ENCODE measurements around the gene NF1.

NF1 gene

DNA sequence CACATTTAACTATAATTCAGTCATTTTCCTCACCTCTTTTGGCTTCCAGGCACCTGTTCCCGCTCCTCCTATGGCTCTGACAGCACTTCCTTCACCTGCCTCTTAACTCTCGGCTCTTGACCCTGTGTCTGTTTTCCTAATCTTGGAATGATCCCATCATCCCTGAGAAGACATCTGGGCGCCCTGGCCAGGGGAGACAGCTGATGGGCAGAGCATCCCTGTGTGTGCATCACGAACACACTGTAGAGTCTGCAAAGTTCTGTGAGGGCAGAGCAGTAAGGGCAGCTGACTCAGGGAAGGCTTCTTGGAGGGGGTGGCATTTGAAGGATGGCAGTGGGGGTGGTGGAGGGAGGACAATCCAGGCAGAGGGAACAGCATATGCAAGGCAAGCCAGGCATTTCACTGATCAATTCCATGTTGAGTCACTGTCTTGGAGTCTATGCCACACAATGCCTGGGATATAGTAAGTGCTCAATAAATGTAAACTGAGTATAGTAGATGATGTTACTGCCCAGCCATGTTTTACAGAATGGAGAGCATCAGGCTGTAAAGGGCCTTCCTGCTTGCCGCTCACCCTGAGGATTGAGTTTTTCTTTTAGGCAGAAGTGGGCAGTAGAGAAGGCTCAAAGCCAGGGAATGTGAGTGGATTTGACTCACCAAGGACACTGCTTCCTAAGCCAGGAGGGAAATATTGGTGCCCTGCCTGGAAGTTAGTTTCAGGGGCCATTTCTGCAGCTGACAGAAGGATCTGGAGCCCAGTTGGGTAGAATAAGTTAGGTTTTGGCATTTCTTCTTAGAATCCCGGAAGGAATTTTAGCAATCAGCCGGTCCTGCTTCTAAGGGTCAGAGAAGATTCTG lies 290.9 kb downstream of the NF1 start:
- DNase-seq (ENCODE audit: low read depth in 2 of 2) = no peak

DNA sequence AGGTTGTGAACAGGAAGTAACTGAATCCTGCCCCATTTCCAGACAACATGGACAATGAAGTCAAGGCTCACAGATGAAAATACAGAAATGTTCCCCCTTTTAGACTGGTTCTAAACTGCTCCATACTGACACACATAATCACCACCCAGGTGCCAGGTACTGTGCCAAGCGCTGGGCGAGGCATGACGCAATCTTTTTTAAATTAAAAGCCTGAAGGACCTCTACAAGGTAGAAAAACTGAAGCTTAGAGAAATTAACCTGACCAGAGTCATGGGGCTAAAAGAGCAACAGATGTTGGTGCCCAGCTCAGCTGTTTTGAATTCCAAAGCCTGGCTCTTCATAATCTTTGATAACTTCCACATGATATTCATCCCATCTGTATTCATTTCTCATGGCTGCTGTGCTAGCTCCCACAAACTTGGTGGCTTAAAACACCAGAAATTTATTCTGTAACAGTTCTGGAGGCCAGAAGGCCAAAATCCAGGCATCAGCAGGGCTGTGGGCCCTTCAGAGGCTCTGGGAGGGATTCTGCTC lies 291.8 kb downstream of the NF1 start:
- DNase-seq (ENCODE audit: low read depth in 2 of 2) = no peak

DNA sequence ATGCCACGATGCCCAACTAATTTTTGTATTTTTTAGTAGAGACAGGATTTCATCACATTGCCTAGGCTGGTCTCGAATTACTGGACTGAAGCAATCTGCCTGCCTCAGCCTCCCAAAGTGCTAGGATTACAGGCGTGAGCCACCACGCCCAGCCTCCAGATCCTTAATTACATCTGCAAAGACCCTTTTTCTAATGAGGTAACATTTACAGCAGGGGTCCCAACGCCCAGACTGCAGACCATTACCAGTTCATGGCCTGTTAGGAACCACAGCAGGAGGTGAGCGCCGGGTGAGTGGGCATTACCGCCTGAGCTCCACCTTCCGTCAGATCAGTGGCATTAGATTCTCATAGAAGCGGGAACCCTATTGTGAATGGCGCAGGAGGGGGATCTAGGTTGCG lies 292.7 kb downstream of the NF1 start:
- no peak for DNase-seq (ENCODE audit: low read depth in 2 of 2)

DNA sequence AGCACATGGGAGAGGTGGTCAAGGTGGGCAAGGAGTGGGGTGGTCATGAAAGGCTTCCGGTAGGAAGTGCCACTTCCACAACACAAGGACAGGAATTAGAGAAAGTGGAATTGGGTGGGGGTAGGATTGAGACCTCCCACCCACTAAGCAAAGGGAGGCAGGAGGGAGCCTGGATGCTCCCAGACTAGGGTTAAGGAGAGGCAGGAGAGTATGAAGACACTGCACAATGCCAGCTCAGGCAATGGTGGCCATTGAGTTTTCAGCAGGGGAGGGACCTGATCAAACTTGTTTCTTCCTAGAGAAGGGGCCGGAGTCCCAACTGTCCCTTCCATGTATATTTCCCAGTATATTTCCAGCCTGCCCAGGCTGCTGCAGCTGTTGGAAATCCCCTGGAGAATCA lies 293.6 kb downstream of the NF1 start:
- DNase-seq (ENCODE audit: low read depth in 2 of 2) = no peak

GRCh38 chr17:31388770-31389656 lies 294.2 kb downstream of the NF1 start:
- DNase-seq (ENCODE audit: low read depth in 2 of 2) = peak; percentile 10 to 33

- no peak for DNase-seq (ENCODE audit: low read depth in 2 of 2)
Measured at GRCh38 chr17:31389657-31390381, 295.0 kb downstream of the NF1 start.

DNA sequence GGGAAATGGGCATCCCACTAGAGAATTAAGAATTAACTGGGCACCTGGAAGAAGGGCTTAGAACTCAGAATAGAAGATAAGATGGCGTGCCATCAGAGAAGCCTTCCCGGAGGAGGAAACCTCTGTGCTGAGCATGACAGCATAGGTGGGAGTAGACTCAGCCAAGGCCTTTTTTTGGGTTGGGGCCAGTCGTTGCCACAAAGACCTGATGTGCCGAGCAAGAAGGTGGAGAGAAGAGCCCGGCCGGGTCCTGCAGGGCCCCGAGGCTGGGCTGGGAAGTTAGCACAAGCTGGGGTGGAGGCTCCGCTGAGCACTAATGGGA lies 295.6 kb downstream of the NF1 start:
- no peak for DNase-seq (ENCODE audit: low read depth in 2 of 2)

DNA sequence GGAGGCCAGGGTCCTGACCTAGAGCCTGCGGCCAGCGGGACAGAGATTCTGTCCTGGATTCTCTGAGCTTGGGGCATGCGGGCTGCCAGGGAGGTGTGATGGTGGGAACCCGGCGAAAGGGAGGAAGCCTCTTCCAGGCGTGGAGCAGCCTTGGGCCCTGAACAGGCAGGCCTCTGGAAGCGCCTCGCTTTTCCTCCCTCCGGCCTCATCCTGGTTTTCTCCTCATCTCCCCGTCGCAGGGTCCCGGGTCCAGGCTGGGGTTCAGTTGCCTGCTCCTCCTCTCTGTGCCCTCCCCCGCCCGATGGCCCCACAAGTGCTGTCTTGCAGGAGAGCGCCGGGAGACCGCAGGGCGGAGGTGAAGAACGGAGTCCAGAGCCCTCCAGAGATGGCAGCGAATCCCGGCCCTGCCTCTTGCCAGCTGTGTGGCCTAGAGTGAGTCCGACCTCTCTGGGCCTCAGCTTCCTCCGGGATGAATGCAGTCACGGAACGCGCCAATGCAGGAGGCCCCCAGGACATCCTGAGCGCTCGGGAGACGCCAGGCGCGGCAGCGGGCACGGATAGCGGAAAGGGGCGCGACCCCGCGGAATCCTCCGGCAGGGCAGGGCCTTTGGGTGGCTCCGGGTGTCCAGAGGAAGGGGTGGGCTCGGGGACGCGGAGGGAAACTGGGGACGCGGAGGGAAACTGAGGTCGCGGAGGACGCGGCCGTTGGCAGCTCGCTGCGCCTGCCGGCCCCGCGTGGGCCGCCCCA lies 296.1 kb downstream of the NF1 start:
- no peak for DNase-seq (ENCODE audit: low read depth in 2 of 2)

DNA sequence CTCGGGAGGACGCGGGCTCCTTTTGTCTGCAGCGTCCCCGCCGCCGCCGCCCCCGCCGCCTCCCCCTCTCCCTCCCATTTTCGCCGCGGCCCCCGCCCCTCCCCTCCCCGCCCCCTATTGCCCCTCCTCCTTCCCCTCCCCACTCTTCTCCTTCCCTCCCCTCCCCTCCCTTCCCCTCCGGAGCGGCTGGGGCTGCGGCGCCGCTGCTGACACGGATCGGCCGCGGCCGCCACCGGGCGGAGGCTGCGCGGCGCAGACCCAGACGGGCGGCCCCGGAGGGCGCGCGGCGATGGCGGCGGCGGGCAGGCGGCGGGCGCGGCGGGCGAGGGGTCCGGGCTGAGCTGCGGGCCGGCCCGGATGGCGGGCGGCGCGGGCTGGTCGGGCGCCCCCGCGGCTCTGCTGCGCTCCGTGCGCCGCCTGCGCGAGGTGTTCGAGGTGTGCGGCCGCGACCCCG lies 296.7 kb downstream of the NF1 start, which contains the start of gene RAB11FIP4:
TSS of gene RAB11FIP4 (plus strand) at position 180 of the 454 bp plus-strand sequence. CDS start at position 358, 178 bp downstream.
- DNase-seq (ENCODE audit: low read depth in 2 of 2) = no peak

DNA sequence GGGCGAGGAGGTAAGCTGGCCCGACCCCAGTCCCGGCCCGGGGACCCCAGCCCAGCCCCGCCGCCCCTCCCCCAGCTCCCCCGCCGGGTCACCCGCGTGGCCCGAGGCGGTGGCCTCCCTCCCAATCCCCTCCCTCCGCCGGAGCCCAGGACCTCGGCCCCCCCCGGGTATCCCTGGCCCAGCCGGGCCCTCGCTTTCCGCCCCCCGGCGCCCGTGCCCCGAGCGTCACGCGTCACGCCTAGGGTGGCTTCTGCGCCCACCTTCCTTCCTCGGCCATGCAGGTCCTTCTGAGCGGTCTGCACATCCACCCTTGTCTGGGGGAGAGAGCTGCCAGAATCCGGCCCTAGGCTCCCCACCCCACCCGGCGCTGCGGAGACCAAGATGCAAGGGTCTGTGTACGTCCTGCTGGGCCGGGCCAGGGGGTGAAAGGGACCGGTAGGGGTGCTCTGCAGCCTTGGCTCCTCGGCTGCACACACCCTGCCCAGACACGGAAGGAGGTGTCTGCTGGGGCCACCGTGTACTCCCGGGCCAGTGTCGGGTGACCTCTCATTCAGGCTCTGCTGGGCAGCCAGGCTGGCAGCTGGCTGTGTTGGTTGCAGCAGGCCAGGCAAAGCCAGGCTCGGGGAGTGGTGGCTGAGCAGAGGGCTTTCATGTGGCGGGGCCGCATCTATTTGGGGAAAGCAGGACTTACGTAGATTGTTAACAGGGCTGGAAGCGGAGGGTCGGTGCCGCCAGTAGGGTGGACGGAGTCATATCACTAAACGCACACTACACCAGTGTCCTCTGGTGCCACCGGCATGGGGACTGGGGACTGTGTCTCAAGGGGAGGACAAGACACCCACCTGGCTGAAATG lies 297.5 kb downstream of the NF1 start:
- no peak for DNase-seq (ENCODE audit: low read depth in 2 of 2)

- DNase-seq (ENCODE audit: low read depth in 2 of 2) = no peak
Measured at GRCh38 chr17:31392856-31393748, 298.3 kb downstream of the NF1 start.

GRCh38 chr17:31393749-31394146 lies 299.0 kb downstream of the NF1 start:
- no peak for DNase-seq (ENCODE audit: low read depth in 2 of 2)

DNA sequence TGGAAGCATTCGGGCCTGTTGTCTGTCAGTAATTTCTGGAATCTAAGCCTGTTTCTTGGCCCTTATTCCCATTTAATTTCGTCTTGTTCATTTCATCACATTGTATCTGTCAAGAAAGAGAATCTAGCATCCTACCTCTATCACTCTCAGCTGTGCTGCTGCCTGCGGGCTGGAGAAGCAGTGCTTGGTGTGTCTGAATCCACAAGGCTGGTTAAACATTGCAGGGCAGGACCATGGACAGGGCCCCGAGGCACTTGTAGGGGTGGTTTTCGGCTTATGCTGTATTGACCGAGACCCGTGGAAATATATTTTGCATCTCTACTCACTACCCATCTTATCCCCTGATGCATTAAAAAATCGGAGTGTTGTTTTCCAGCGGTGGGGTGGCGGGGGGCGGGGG lies 299.8 kb downstream of the NF1 start:
- peak in 1 of 2 donors; percentile 31 for DNase-seq (ENCODE audit: low read depth in 2 of 2)

- no peak for DNase-seq (ENCODE audit: low read depth in 2 of 2)
Measured at GRCh38 chr17:31397256-31397939, 302.6 kb downstream of the NF1 start.

- no peak for DNase-seq (ENCODE audit: low read depth in 2 of 2)
Measured at GRCh38 chr17:31398381-31399311, 303.9 kb downstream of the NF1 start.

DNA sequence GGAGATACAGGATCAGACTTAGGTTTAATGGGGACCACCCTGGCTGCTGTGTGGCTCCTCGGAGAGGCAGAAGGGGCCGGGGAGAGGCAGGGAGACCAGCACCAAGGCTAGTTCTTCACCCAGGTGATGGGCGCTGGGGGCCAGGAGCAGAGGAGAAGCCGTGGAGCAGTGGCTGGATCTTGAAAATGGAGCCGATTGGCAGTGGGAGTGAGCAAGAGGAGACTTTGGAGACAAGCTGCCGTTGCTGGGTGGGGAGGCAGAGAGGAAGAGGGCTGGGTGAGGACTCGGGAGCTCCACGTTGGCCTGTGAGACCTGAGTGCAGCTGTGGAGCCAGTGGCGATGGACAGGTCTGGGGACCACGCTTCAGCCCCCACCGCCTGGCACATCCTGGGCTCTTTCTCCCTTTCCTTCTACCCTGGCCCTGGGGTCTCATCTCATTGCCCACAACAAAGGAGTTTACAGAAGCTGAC lies 305.7 kb downstream of the NF1 start:
- no peak for DNase-seq (ENCODE audit: low read depth in 2 of 2)
